ENCODE results near the gene IFI44. TPM values are rescaled to one million over a fixed set of nuclear protein-coding genes. Genes with fewer than 3 reads are reported as not detected.

IFI44 gene
- total RNA-seq, 2 experiments from 2014 or later = not detected

DNA sequence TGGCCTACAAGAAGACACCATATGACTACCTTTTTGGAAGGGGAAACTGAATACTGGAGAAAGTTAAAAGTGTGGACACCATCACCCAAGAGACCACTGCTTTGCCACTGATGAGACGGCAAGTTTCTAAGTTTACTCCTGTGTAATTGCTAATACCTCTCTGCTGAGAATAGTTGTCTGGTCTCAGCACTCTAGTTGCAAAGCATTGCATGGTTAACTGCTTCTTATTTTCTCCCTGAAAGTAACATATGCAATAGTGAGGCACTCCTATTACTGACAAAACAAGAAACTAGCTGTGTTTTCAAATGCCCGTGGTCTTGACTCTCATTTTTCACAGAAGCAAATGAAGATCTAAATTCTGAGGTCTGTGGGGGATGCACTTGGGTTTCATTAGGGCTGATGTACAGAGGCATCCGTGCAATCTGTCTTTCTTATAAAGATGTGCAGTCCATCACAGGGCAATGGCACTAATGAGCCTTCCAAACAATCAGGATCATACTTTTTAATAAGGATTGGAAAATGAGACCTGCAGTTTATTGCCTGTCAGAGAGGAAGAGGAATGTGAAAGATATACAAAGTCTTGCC is 62.9 kb downstream of the IFI44 start:
- no peak overlapping the region for H3K4me3 ChIP-seq (ENCODE audit: low read depth, low read length, poor library complexity, severe bottlenecking)
- no peaks in the 10 kb centered on the region for H3K36me3 ChIP-seq (ENCODE audit: insufficient read depth, low read length)
- H2AFZ ChIP-seq (ENCODE audit: low read length) = no peak overlapping the region
- no peaks in the 10 kb centered on the region for H3K79me2 ChIP-seq (ENCODE audit: insufficient read depth, low read depth, low read length)
- no peak overlapping the region for H3K4me2 ChIP-seq (ENCODE audit: low read length)
- H3K27ac ChIP-seq (ENCODE audit: low read depth, low read length, poor library complexity, severe bottlenecking) = no peak overlapping the region
- ChIA-PET POLR2A (no interaction called here), CTCF (ENCODE audit: unreplicated experiment) (no interaction called here)
- BruUV-seq (replicated peaks) = no TSS peak
- H3K9me2 ChIP-seq (ENCODE audit: insufficient read depth, low read length) = no peaks in the 10 kb centered on the region
- no peaks in the 10 kb centered on the region for H4K20me1 ChIP-seq (ENCODE audit: insufficient read depth, low read length)
- no peaks in the 10 kb centered on the region for H3K4me1 ChIP-seq (ENCODE audit: insufficient read depth, low read length, poor library complexity, severe bottlenecking)
- no peak for DNase-seq (ENCODE audit: low spot score)
- TF ChIP-seq CTCF (conservative IDR thresholded peaks at IDR 0.05; ENCODE audit: low read length) (no peak), EZH2phosphoT487 (IDR thresholded peaks at IDR 0.05; ENCODE audit: borderline replicate concordance, low read depth, low read length) (no peak)
- intact Hi-C loops (cut with micrococcal nuclease; ENCODE audit: unreplicated experiment) = no loop called here
- H3K9me3 ChIP-seq (ENCODE audit: low read length) = no peaks in the 10 kb centered on the region

GRCh38 chr1:78713297-78713696 is 63.7 kb downstream of the IFI44 start:
- no peak for DNase-seq (ENCODE audit: low spot score)
- no peaks in the 10 kb centered on the region for H3K79me2 ChIP-seq (ENCODE audit: insufficient read depth, low read depth, low read length)
- no peaks in the 10 kb centered on the region for H3K4me1 ChIP-seq (ENCODE audit: insufficient read depth, low read length, poor library complexity, severe bottlenecking)
- BruUV-seq (replicated peaks) = no TSS peak
- TF ChIP-seq EZH2phosphoT487 (IDR thresholded peaks at IDR 0.05; ENCODE audit: borderline replicate concordance, low read depth, low read length) (no peak), CTCF (conservative IDR thresholded peaks at IDR 0.05; ENCODE audit: low read length) (no peak)
- H3K9me2 ChIP-seq (ENCODE audit: insufficient read depth, low read length) = no peaks in the 10 kb centered on the region
- H3K4me2 ChIP-seq (ENCODE audit: low read length) = no peak overlapping the region
- intact Hi-C loops (cut with micrococcal nuclease; ENCODE audit: unreplicated experiment) = no loop called here
- ChIA-PET CTCF (ENCODE audit: unreplicated experiment) (no interaction called here), POLR2A (no interaction called here)
- H3K4me3 ChIP-seq (ENCODE audit: low read depth, low read length, poor library complexity, severe bottlenecking) = no peak overlapping the region
- no peak overlapping the region for H2AFZ ChIP-seq (ENCODE audit: low read length)
- no peaks in the 10 kb centered on the region for H3K36me3 ChIP-seq (ENCODE audit: insufficient read depth, low read length)
- H3K27ac ChIP-seq (ENCODE audit: low read depth, low read length, poor library complexity, severe bottlenecking) = no peak overlapping the region
- no peaks in the 10 kb centered on the region for H4K20me1 ChIP-seq (ENCODE audit: insufficient read depth, low read length)
- H3K9me3 ChIP-seq (ENCODE audit: low read length) = no peaks in the 10 kb centered on the region

Other genes with a start within 250 kb of the IFI44 start
- not detected in 2 replicates for gene PTGFR, start 158.9 kb upstream of the IFI44 start, total RNA-seq (2014; rRNA removed; shearing (Covaris generic))
- gene PTGFR, start 158.9 kb upstream of the IFI44 start, total RNA-seq (2022) = not detected in 2 replicates
- not detected in 2 replicates for gene IFI44L, start 29.4 kb upstream of the IFI44 start, total RNA-seq (2014; rRNA removed; shearing (Covaris generic))
- gene IFI44L, start 29.4 kb upstream of the IFI44 start, total RNA-seq (2022) = not detected in 2 replicates

Data from OCI-LY7 (cell line).